Activated naive CD4-positive, alpha-beta T cell treated with anti-CD3 and anti-CD28 coated beads, Interleukin-2, amount 10 ng/mL, durations not matched to agents 5 hours and 36 hours (primary cell): ENCODE data around the gene TWF2. TPM values are rescaled to one million over a fixed set of nuclear protein-coding genes. Genes with fewer than 3 reads are reported as not detected.

ENCODE experiments used
- microRNA-seq: library from miRNA; unstranded; fragments of <30 nt; microRNA quantifications from one replicate; pipeline ENCODE4 v1.2.0, GENCODE V29; 2022; ENCODE audit warnings: borderline microRNAs expressed, borderline replicate concordance
- total RNA-seq, 2 experiments: library from RNA; stranded (reverse); gene quantifications; one replicate each; pipeline ENCODE4 v1.2.3, GENCODE V29; 2021

The TWF2 gene
- total RNA-seq: 100 to 1,000 TPM; 116 to 131 TPM

DNA sequence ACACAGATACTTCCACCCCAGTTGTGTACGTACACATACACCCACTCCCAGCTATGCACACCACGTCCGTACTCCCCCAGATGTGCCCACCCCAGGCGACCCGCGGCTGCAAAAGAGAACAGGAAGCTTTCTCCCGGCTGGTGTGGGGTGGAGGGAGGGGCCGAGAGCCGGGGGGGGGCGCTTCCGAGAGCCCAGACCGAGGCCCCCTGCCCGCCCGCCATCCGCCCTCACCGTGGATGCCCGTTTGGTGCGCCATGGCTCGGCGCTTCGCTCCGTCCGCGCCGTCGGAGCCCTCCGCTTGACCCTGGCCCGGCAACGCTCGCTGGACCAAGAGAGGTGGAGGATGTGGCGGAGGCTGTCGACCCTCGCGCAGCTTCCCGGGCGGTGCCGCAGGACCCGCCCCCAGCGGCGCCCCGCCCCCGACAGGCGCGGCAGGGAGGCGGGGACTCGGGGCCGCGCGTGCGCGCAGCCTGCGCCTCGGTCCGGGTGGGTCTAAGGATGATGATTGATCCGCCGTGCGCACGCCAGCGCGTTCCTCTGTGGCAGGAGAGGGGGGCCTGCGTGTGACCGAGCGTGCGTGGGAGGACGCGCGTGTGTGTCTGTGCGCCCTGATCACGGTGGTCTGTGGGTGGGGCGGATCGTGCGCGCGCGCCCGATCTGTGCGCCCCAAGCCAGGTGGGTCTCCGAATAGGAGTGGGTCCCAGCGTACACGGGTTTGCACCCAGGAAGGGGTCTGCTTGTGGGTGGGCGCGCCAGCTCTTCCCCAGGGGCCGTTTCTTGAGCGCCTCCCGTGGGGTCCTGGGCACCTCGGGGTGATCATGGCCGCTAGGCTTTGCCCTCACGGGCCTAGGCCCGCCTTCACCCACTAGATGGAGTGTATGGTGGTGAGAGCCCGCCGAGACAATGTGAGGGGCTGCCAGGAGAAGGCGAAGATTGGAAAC lies at the start of gene TWF2:
TWF2 (minus strand) TSS at position 398 of the 941 bp plus-strand sequence; CDS start at position 256, 142 bp downstream.

DNA sequence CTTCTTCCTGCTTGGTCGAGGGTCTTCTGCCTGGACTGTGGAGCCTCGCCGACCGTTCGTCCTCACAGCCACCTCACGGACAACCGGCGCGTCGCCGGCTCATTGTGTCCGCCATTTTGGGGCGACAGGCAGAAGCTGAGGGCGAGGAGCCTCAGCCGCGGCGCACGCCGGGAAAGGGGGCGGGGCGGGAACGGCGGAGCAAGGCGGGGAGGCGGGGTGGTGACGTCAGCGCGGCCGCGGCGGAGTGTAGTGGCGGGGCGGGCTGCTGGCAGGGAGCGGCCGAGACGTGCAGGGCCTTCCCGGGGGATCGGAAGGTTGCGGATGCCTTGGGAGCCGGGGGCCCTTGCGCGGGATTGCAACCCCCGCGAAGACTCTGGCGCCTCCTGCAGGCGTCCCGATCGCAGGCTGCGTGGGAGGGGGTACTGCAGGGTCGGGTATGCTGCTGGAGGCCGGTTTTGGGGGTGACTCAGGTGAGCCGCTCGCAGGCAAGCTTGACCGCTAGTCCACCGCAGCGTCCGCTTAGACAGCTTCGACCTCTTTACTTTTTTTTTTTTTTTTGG lies 39.6 kb upstream of the TWF2 start, which contains the start of gene WDR82:
WDR82 (minus strand) TSS at position 140 of the 560 bp plus-strand sequence. CDS start 288 bp downstream, outside the sequence.

DNA sequence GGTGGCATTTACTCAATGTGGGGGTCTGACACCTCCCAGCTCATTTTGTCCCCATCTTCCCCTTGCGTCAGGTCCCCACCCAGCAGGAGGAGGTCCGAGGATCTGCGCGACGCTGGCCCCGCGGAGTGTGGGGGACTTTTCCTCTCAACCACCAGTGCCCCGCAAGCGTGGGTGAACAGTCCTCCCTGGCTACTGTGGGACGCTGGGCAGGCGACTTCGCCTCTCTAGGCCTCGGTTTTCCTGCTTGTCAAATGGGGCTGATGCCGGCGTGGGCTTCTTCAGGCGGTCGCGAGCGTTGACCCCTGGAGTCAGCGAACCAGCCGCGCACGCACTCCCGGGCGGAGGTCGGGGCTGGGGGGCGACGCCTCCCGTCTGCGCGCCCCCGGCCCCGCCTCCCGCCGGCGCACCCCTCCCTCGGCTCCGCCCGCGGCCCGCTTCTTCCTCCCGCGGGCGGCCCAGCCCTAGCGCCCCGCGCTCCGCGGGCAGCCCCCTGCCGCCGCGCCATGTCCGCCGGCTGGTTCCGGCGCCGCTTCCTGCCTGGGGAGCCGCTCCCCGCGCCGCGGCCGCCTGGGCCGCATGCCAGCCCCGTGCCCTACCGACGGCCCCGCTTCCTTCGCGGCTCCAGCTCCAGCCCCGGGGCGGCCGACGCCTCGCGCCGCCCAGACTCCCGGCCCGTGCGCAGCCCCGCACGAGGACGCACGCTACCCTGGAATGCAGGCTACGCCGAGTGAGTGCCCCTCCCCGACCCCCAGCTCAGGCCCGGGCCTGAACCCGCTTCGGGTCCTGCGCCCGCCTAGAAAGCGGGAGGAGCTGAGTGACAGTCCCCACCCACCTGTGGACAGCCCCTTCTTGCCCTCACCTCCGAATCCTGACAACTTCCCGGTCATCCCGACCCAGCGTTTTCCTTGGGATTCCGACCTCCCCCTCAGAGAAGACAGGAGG lies 6.6 kb upstream of the TWF2 start, which contains the start of gene PPM1M:
PPM1M (plus strand) TSS at position 438 of the 942 bp plus-strand sequence; CDS start at position 504, 66 bp downstream.

DNA sequence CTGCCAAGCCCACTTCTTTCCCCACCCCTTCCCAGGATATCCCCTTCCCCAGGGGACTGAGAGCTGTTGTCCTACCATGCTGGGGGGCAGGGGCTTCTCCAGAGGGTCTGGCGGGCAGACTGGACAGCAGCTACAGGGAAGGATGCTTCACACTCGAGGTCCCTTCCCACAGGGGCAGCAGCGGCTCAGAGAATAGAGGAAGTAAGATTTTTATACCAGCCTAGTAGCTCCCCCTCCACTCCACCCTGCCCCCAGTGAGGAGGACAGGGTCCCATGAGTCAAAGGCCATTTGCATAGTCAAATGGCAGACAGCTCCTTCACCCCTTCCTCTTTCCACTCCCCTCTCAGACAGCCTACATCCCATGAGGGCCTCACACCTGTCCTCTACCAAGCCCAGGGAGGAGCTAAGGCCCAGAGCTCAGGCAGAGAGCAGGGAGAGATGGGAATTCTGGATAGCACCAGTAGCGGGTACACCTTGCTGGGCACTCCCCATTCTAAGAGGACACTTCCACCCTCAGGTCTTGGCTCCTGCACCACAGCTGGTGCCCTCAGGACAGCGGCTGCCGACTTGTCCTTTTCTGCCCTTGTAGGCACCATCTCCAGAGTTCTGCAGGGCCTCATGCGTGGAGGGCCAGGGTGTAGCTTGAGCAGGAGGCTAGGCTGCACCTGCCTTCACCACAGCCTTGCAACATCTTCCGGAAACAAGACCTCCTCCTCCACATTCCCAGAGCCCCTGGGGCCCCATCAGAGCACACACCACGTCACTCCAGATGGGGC lies 13.3 kb downstream of the TWF2 start, which contains the start of gene TLR9:
TLR9 (minus strand) TSS at position 194 of the 777 bp plus-strand sequence; CDS start at position 78, 116 bp downstream.

GRCh38 chr3:52197842-52198625 lies 40.9 kb downstream of the TWF2 start, which contains the start of gene ALAS1:
ALAS1 (plus strand) TSS chr3:52198160; CDS start chr3:52199242, 1,082 bp downstream.

Small RNA genes within 50 kb of the gene (microRNA-seq; reads per million reads assigned to microRNA genes)
- 213,253 reads per million, percentile 100 among the genes with 10 or more reads in this experiment for gene MIRLET7G

Other genes starting within 250 kb of the TWF2 start
- gene RPL29, start 243.3 kb downstream of the TWF2 start, total RNA-seq: 1,000 to 10,000 TPM; 1,560 to 1,569 TPM
- 10 to 100 TPM; 43.2 to 44.0 TPM for gene DUSP7, start 182.6 kb downstream of the TWF2 start, total RNA-seq
- 10 to 100 TPM; 19.1 to 20.2 TPM for gene POC1A, start 84.7 kb downstream of the TWF2 start, total RNA-seq
- gene ALAS1, start 41.0 kb downstream of the TWF2 start, total RNA-seq: 10 to 100 TPM; 43.4 to 45.6 TPM
- gene TLR9, start 13.5 kb downstream of the TWF2 start, total RNA-seq: under 1 TPM; 0.14 to 0.45 TPM
- gene PPM1M, start 6.6 kb upstream of the TWF2 start, total RNA-seq: 100 to 1,000 TPM; 104 to 109 TPM
- 100 to 1,000 TPM; 139 to 141 TPM for gene WDR82, start 39.5 kb upstream of the TWF2 start, total RNA-seq
- 10 to 100 TPM; 35.3 TPM for gene GLYCTK, start 48.7 kb upstream of the TWF2 start, total RNA-seq
- 10 to 100 TPM; 26.3 to 27.1 TPM for gene DNAH1, start 77.2 kb upstream of the TWF2 start, total RNA-seq
- 10 to 100 TPM; 87.8 to 90.6 TPM for gene BAP1, start 170.8 kb upstream of the TWF2 start, total RNA-seq
- 10 to 100 TPM; 17.1 to 19.7 TPM for gene PHF7, start 171.5 kb upstream of the TWF2 start, total RNA-seq
- gene SEMA3G, start 205.9 kb upstream of the TWF2 start, total RNA-seq: not detected
- 1 to 10 TPM; 1.9 to 2.1 TPM for gene TNNC1, start 214.9 kb upstream of the TWF2 start, total RNA-seq
- gene NISCH, start 216.4 kb upstream of the TWF2 start, total RNA-seq: 10 to 100 TPM; 86.5 to 90.2 TPM